Neural cell (in vitro differentiated cells): ENCODE results near the gene TRPC4AP. TPM values are rescaled to one million over a fixed set of nuclear protein-coding genes. Genes with fewer than 3 reads are reported as not detected.

Experiments
- H2AFZ ChIP-seq: fragments of 200-600, 300-800 bp; sonication (generic), shearing (Covaris generic); 2 replicates; pipeline ENCODE4 v1.6.0; 2014; ENCODE audit warnings: low read depth, mild to moderate bottlenecking, antibody characterized with exemption, low read length, moderate library complexity
- H3F3A ChIP-seq: fragments of 200-600 bp; shearing (Covaris generic); 2 replicates; pipeline ENCODE4 v1.6.1; 2016; ENCODE audit warnings: mild to moderate bottlenecking, moderate library complexity, mixed read lengths, antibody characterized with exemption, low read length; ENCODE audit not compliant: insufficient read depth, poor library complexity, severe bottlenecking
- H3K27ac ChIP-seq: fragments of 200-600, 300-800 bp; sonication (generic), shearing (Covaris generic); 2 replicates; pipeline ENCODE4 v1.5.1; 2014; ENCODE audit warnings: mild to moderate bottlenecking, low read length, moderate library complexity
- H3K27me3 ChIP-seq: fragments of 300-800, 200-600 bp; sonication (generic), shearing (Covaris generic); 2 replicates; pipeline ENCODE4 v1.6.0; 2014; ENCODE audit warnings: mild to moderate bottlenecking, low read depth, low read length, moderate library complexity; ENCODE audit not compliant: insufficient read depth
- H3K36me3 ChIP-seq: fragments of 300-800, 200-600 bp; sonication (generic), shearing (Covaris generic); 2 replicates; pipeline ENCODE4 v1.5.1; 2014; ENCODE audit warnings: mild to moderate bottlenecking, antibody characterized with exemption, low read length, moderate library complexity; ENCODE audit not compliant: insufficient read depth
- H3K4me2 ChIP-seq: fragments of 300-800, 200-600 bp; sonication (generic), shearing (Covaris generic); 2 replicates; pipeline ENCODE4 v1.6.0; 2014; ENCODE audit warnings: mild to moderate bottlenecking, low read length
- H3K4me3 ChIP-seq: fragments of 300-800, 200-600 bp; sonication (generic), shearing (Covaris generic); 2 replicates; pipeline ENCODE4 v1.5.1; 2014; ENCODE audit warnings: mild to moderate bottlenecking, low read length, moderate library complexity
- H3K79me2 ChIP-seq: fragments of 200-600 bp; shearing (Covaris generic); replicated peaks from 2 replicates; pipeline ENCODE4 v1.6.0; 2014; ENCODE audit warnings: mild to moderate bottlenecking, low read length, moderate library complexity; ENCODE audit not compliant: insufficient read depth
- H3K9ac ChIP-seq: fragments of 300-800, 200-600 bp; sonication (generic), shearing (Covaris generic); 2 replicates; pipeline ENCODE4 v1.6.1; 2016; ENCODE audit warnings: mild to moderate bottlenecking, low read length, mixed read lengths
- H3K9me2 ChIP-seq: fragments of 200-600 bp; shearing (Covaris generic); 2 replicates; pipeline ENCODE4 v1.6.1; 2016; ENCODE audit warnings: mild to moderate bottlenecking, low read length, mixed read lengths; ENCODE audit not compliant: insufficient read depth
- H3K9me3 ChIP-seq: fragments of 200-600, 300-800 bp; sonication (generic), shearing (Covaris generic); 2 replicates; pipeline ENCODE4 v1.6.1; 2016; ENCODE audit warnings: mild to moderate bottlenecking, mixed run types, low read length, moderate library complexity, mixed read lengths
- H4K20me1 ChIP-seq: fragments of 200-600 bp; shearing (Covaris generic); 2 replicates; pipeline ENCODE4 v1.6.1; 2016; ENCODE audit warnings: mild to moderate bottlenecking, mixed run types; ENCODE audit not compliant: insufficient read depth
- CTCF ChIP-seq: fragments of 450-650 bp; IDR thresholded peaks from 2 replicates; pipeline ENCODE4 v1.5.1; 2014; ENCODE audit warnings: antibody characterized with exemption, mild to moderate bottlenecking, moderate library complexity; ENCODE audit not compliant: poor library complexity, severe bottlenecking
- EP300 ChIP-seq: fragments of 450-650 bp; conservative IDR thresholded peaks from 2 replicates; pipeline ENCODE4 v1.6.1; 2014; ENCODE audit warnings: antibody characterized with exemption, mild to moderate bottlenecking, moderate library complexity; ENCODE audit not compliant: poor library complexity, severe bottlenecking
- EZH2 ChIP-seq: fragments of 200-600, 300-800 bp; shearing (Covaris generic), sonication (generic); IDR thresholded peaks from 2 replicates; pipeline ENCODE4 v1.6.1; 2014; ENCODE audit warnings: antibody characterized with exemption, low read length, borderline replicate concordance, mild to moderate bottlenecking; ENCODE audit not compliant: insufficient read depth, poor library complexity, severe bottlenecking
- MXI1 ChIP-seq: fragments of 450-650 bp; conservative IDR thresholded peaks from 2 replicates; pipeline ENCODE4 v1.6.1; 2014; ENCODE audit warnings: antibody characterized with exemption, mild to moderate bottlenecking; ENCODE audit not compliant: poor library complexity, severe bottlenecking
- POLR2AphosphoS5 ChIP-seq: IDR thresholded peaks from 2 replicates; pipeline ENCODE4 v1.6.1; 2012
- RAD21 ChIP-seq: fragments of 450-650 bp; conservative IDR thresholded peaks from 2 replicates; pipeline ENCODE4 v1.6.1; 2014; ENCODE audit warnings: antibody characterized with exemption, mild to moderate bottlenecking, moderate library complexity
- REST ChIP-seq: IDR thresholded peaks from 2 replicates; pipeline ENCODE4 v1.6.1; 2012; ENCODE audit warnings: borderline replicate concordance
- SMC3 ChIP-seq: fragments of 450-650 bp; conservative IDR thresholded peaks from 2 replicates; pipeline ENCODE4 v1.6.1; 2014; ENCODE audit warnings: antibody characterized with exemption, mild to moderate bottlenecking, moderate library complexity; ENCODE audit not compliant: poor library complexity
- TAF1 ChIP-seq: IDR thresholded peaks from 2 replicates; pipeline ENCODE4 v1.6.1; 2012; ENCODE audit warnings: low read depth
- polyA plus RNA-seq: library from polyadenylated mRNA; depleted of rRNA; stranded (reverse); fragments of >200 nt; gene quantifications from 2 replicates; pipeline ENCODE4 v1.2.3, GENCODE V29; 2014

Gene TRPC4AP
- polyA plus RNA-seq, 1 donor from 2014 or later: 85.9 TPM

- Histone ChIP-seq H3K9me3 (no peaks in the 10 kb centered on the region), H3K27ac (no peak overlapping the region), H3K27me3 (no peaks in the 10 kb centered on the region), H3K79me2 (no peaks in the 10 kb centered on the region), H3F3A (no peaks in the 10 kb centered on the region), H3K9me2 (no peaks in the 10 kb centered on the region), H3K4me3 (no peak overlapping the region), H3K4me2 (no peak overlapping the region), H3K9ac (no peak overlapping the region), H4K20me1 (no peaks in the 10 kb centered on the region), H3K36me3 (no peaks in the 10 kb centered on the region), H2AFZ (no peak overlapping the region)
- no peak for TF ChIP-seq TAF1
- TF ChIP-seq EZH2: no peak
- no peak for TF ChIP-seq EP300
- no peak for TF ChIP-seq REST
- TF ChIP-seq RAD21: no peak
- TF ChIP-seq POLR2AphosphoS5: no peak
- no peak for TF ChIP-seq MXI1
- no peak for TF ChIP-seq CTCF
- no peak for TF ChIP-seq SMC3
These were observed 108.4 kb downstream of the TRPC4AP start for GRCh38 chr20:34983995-34984735.

GRCh38 chr20:34983089-34983820 lies 109.4 kb downstream of the TRPC4AP start:
- Histone ChIP-seq H3K4me3 (no peak overlapping the region), H3K79me2 (no peaks in the 10 kb centered on the region), H3K27ac (no peak overlapping the region), H3K9me2 (no peaks in the 10 kb centered on the region), H4K20me1 (no peaks in the 10 kb centered on the region), H3K36me3 (no peaks in the 10 kb centered on the region), H3K9me3 (no peaks in the 10 kb centered on the region), H3K27me3 (no peaks in the 10 kb centered on the region), H3K4me2 (no peak overlapping the region), H3K9ac (no peak overlapping the region), H3F3A (no peaks in the 10 kb centered on the region), H2AFZ (no peak overlapping the region)
- no peak for TF ChIP-seq POLR2AphosphoS5
- no peak for TF ChIP-seq TAF1
- no peak for TF ChIP-seq RAD21
- TF ChIP-seq EP300: no peak
- TF ChIP-seq SMC3: no peak
- TF ChIP-seq CTCF: no peak
- TF ChIP-seq EZH2: no peak
- TF ChIP-seq REST: no peak
- no peak for TF ChIP-seq MXI1
